Measurements from ENCODE around the gene LRRC75B. TPM values are rescaled to one million over a fixed set of nuclear protein-coding genes. Genes with fewer than 3 reads are reported as not detected.

LRRC75B gene
- total and polyA plus RNA-seq, 9 of the 15 experiments (the other 6 are each of a cell fraction or from before 2014, with no cell fraction given): 0.10 to 2.8 (median 1.0) TPM; not detected in 1

- no peak for TF ChIP-seq KDM2B (CRISPR knock-in tag; IDR thresholded peaks at IDR 0.05)
- peak; percentile 56; the same call in 1 of the 2 replicates for TF ChIP-seq LCOR (CRISPR knock-in tag; IDR thresholded peaks at IDR 0.05)
- peak; percentile 34 for TF ChIP-seq E2F3 (CRISPR knock-in tag; IDR thresholded peaks at IDR 0.05)
- TF ChIP-seq ZNF551 (CRISPR knock-in tag; IDR thresholded peaks at IDR 0.05): no peak
- TF ChIP-seq, protein P1, sequence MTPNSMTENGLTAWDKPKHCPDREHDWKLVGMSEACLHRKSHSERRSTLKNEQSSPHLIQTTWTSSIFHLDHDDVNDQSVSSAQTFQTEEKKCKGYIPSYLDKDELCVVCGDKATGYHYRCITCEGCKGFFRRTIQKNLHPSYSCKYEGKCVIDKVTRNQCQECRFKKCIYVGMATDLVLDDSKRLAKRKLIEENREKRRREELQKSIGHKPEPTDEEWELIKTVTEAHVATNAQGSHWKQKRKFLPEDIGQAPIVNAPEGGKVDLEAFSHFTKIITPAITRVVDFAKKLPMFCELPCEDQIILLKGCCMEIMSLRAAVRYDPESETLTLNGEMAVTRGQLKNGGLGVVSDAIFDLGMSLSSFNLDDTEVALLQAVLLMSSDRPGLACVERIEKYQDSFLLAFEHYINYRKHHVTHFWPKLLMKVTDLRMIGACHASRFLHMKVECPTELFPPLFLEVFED (CRISPR knock-in tag; conservative IDR thresholded peaks at IDR 0.05): no peak
- TF ChIP-seq, protein P2, sequence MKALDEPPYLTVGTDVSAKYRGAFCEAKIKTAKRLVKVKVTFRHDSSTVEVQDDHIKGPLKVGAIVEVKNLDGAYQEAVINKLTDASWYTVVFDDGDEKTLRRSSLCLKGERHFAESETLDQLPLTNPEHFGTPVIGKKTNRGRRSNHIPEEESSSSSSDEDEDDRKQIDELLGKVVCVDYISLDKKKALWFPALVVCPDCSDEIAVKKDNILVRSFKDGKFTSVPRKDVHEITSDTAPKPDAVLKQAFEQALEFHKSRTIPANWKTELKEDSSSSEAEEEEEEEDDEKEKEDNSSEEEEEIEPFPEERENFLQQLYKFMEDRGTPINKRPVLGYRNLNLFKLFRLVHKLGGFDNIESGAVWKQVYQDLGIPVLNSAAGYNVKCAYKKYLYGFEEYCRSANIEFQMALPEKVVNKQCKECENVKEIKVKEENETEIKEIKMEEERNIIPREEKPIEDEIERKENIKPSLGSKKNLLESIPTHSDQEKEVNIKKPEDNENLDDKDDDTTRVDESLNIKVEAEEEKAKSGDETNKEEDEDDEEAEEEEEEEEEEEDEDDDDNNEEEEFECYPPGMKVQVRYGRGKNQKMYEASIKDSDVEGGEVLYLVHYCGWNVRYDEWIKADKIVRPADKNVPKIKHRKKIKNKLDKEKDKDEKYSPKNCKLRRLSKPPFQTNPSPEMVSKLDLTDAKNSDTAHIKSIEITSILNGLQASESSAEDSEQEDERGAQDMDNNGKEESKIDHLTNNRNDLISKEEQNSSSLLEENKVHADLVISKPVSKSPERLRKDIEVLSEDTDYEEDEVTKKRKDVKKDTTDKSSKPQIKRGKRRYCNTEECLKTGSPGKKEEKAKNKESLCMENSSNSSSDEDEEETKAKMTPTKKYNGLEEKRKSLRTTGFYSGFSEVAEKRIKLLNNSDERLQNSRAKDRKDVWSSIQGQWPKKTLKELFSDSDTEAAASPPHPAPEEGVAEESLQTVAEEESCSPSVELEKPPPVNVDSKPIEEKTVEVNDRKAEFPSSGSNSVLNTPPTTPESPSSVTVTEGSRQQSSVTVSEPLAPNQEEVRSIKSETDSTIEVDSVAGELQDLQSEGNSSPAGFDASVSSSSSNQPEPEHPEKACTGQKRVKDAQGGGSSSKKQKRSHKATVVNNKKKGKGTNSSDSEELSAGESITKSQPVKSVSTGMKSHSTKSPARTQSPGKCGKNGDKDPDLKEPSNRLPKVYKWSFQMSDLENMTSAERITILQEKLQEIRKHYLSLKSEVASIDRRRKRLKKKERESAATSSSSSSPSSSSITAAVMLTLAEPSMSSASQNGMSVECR (CRISPR knock-in tag; IDR thresholded peaks at IDR 0.05): peak; percentile 52; the same call in 1 of the 2 replicates
- TF ChIP-seq ZNF24 (IDR thresholded peaks at IDR 0.05): peak; percentile 53; the same call in 1 of the 2 replicates
- TF ChIP-seq MTA1 (IDR thresholded peaks at IDR 0.05; ENCODE audit: borderline replicate concordance): peak; percentile 40; the same call in 1 of the 2 replicates
- TF ChIP-seq KAT8 (IDR thresholded peaks at IDR 0.05; ENCODE audit: low read depth): no peak
- TF ChIP-seq, protein P3, sequence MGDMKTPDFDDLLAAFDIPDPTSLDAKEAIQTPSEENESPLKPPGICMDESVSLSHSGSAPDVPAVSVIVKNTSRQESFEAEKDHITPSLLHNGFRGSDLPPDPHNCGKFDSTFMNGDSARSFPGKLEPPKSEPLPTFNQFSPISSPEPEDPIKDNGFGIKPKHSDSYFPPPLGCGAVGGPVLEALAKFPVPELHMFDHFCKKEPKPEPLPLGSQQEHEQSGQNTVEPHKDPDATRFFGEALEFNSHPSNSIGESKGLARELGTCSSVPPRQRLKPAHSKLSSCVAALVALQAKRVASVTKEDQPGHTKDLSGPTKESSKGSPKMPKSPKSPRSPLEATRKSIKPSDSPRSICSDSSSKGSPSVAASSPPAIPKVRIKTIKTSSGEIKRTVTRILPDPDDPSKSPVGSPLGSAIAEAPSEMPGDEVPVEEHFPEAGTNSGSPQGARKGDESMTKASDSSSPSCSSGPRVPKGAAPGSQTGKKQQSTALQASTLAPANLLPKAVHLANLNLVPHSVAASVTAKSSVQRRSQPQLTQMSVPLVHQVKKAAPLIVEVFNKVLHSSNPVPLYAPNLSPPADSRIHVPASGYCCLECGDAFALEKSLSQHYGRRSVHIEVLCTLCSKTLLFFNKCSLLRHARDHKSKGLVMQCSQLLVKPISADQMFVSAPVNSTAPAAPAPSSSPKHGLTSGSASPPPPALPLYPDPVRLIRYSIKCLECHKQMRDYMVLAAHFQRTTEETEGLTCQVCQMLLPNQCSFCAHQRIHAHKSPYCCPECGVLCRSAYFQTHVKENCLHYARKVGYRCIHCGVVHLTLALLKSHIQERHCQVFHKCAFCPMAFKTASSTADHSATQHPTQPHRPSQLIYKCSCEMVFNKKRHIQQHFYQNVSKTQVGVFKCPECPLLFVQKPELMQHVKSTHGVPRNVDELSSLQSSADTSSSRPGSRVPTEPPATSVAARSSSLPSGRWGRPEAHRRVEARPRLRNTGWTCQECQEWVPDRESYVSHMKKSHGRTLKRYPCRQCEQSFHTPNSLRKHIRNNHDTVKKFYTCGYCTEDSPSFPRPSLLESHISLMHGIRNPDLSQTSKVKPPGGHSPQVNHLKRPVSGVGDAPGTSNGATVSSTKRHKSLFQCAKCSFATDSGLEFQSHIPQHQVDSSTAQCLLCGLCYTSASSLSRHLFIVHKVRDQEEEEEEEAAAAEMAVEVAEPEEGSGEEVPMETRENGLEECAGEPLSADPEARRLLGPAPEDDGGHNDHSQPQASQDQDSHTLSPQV (IDR thresholded peaks at IDR 0.05): 0 out of 2 replicates have a peak, but pooled peaks have one; percentile 24
- TF ChIP-seq, protein P4, sequence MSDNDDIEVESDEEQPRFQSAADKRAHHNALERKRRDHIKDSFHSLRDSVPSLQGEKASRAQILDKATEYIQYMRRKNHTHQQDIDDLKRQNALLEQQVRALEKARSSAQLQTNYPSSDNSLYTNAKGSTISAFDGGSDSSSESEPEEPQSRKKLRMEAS (CRISPR knock-in tag; IDR thresholded peaks at IDR 0.05): peak; percentile 69
- TF ChIP-seq TCF3 (CRISPR knock-in tag; IDR thresholded peaks at IDR 0.05): no peak
- TF ChIP-seq TRIM24 (IDR thresholded peaks at IDR 0.05): peak in 1 of 2 experiments; percentile 98; a peak in 2 of 4 replicates
- TF ChIP-seq TFAP4 (CRISPR knock-in tag; IDR thresholded peaks at IDR 0.05; ENCODE audit: borderline replicate concordance): peak; percentile 49; the same call in 1 of the 2 replicates
- TF ChIP-seq SAFB (IDR thresholded peaks at IDR 0.05; ENCODE audit: borderline replicate concordance, low read depth, low read length): no peak
- TF ChIP-seq RAD51 (IDR thresholded peaks at IDR 0.05; ENCODE audit: borderline replicate concordance, low read depth): no peak
Measured at GRCh38 chr22:24555165-24556039, 37.5 kb downstream of the LRRC75B start, which contains the start of gene SNRPD3 (continued).
